Measurements from ENCODE around the gene TFF3.

TFF3 gene

DNA sequence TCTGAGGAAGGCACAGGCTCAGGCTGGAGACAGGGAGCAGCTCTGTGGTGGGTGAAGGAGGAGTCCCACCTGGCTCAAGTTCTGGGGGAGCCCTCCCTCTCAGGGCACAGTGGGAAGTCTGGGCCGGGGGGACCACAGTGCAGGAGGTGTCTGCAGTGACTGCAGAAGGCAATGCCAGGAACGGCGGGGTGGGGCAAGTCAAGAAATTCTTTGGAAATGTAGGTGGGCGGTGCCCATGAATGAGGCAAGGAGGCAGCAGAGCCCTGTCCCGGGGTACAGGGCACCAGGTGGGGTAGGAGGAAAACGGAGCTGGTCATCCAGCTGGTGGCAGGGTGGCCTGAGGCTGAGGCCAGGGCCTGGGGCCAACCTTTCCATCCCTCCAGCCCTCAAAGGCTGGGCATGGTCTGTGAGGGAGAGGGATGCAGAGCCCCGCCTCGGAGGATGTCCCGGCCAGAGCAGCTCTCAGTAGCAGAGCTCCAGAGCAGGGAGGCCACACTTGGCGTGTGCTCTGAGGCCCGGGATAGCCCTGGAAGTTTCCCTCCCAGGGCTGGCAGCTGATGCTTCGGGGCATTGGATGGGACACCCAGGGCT is 4.7 kb downstream of the TFF3 start:
- DNase-seq (ENCODE audit: low read depth), result no peak
- H3K4me3 ChIP-seq (ENCODE audit: low read depth, low read length), result no peak overlapping the region
- TF ChIP-seq, protein P1, sequence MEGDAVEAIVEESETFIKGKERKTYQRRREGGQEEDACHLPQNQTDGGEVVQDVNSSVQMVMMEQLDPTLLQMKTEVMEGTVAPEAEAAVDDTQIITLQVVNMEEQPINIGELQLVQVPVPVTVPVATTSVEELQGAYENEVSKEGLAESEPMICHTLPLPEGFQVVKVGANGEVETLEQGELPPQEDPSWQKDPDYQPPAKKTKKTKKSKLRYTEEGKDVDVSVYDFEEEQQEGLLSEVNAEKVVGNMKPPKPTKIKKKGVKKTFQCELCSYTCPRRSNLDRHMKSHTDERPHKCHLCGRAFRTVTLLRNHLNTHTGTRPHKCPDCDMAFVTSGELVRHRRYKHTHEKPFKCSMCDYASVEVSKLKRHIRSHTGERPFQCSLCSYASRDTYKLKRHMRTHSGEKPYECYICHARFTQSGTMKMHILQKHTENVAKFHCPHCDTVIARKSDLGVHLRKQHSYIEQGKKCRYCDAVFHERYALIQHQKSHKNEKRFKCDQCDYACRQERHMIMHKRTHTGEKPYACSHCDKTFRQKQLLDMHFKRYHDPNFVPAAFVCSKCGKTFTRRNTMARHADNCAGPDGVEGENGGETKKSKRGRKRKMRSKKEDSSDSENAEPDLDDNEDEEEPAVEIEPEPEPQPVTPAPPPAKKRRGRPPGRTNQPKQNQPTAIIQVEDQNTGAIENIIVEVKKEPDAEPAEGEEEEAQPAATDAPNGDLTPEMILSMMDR (IDR thresholded peaks at IDR 0.05; ENCODE audit: insufficient read depth, low read depth, low read length, missing control alignments), result no peak

DNA sequence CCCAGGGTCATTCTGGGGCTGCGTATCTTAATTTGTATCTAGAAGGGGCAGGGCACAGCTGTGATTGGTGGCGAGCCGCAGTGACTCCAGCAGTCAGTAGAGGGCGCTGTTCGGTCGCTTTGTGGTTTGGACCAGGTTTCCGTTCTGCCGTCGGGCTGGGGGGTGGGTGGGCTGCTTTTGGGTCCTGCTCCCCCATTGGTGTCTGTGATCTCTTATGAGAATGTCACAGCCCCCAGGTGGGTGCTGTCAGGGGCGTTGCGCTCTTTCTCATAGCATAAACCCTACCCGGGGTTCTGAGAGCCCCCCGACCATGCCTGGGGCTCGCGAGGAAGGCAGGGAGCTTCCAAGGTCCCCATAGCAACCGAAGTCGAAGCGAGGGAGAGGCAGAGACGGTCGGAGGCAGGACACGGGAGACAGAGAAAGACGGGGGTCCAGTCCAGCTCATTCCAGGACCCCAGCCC is 5.4 kb downstream of the TFF3 start:
- no peak overlapping the region for H3K4me3 ChIP-seq (ENCODE audit: low read depth, low read length)
- TF ChIP-seq, protein P1 (IDR thresholded peaks at IDR 0.05; ENCODE audit: insufficient read depth, low read depth, low read length, missing control alignments), result peak; percentile 83
- DNase-seq (ENCODE audit: low read depth), result peak; percentile 46

DNA sequence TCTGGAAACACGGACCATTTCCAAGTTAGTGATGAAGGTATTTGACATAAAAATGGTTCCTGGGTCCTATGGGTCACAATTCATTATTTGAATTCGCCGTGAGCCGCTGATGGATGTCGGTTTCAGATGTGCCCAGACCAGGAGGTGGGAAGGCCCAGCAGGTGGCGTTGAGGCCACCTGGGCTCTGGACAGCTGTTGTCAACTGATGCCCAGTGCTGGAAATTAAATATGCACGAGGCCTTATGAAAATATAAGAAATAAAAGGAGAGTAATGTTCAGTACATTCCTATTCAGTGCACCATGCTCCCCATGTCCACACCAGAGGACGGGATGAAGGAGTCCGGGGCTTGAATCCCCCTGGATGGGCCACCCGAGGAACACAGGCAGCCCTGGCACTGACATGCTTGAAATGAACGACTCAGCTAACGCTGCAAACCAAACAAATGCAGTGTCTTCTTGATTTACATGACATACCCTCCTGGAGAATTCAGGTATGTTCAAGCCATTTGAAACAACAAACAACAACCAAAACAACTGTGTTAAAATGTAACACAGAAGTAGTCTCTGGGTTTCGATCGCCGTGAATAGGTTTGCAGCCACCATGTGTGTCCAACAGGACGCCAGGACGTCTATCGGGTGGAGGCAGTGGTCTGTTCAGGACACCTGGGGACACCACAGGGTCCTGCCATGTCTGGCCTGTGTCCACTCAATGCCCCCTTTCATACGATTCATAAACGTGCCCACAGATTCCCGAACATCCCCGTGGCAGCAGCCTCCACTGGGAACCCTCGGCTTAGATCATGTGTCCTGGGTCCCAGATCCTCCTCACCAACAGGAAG is 6.1 kb downstream of the TFF3 start:
- TF ChIP-seq, protein P1 (IDR thresholded peaks at IDR 0.05; ENCODE audit: insufficient read depth, low read depth, low read length, missing control alignments), result no peak
- DNase-seq (ENCODE audit: low read depth), result no peak

DNA sequence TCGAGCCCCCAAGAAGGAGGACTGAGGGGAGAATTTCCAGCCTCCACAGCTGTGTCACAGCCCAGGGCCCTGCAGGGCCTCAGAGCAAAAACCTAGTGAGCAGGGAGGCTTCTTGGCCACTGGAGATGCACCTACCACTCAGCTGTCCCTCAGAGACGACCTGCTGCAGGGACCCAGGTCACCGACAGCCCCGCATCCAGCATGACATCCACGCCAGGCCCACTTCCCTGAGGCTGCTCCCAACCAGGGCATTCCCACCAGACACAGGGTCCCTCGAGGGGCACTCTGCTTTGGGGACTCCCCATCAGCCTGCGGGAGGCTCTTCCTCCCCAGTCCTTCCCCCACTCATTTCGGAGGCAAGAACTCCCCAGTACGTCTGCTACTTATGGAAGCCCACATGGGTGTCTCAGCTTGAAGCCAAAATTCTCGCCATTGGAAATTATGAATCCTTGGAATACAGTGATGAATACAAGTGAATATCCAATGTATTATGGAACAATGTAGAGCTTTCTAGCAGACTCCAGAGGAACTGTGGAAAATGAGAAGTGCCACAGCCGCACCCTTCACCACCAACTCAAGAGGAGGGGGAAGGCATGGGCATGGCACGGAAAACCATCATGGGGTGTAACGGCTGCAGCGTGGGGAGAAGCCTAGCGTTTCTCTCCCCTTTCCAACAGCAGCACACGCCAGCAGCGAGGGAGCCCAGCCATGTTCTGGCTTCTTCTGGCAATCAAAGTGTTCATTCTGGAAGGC is 6.9 kb downstream of the TFF3 start:
- DNase-seq (ENCODE audit: low read depth), result no peak
- TF ChIP-seq, protein P1 (IDR thresholded peaks at IDR 0.05; ENCODE audit: insufficient read depth, low read depth, low read length, missing control alignments), result no peak
- no peak overlapping the region for H3K4me3 ChIP-seq (ENCODE audit: low read depth, low read length)

More for the DNA sequence above, 6.1 kb downstream of the TFF3 start:
- H3K4me3 ChIP-seq (ENCODE audit: low read depth, low read length), result no peak overlapping the region

DNA sequence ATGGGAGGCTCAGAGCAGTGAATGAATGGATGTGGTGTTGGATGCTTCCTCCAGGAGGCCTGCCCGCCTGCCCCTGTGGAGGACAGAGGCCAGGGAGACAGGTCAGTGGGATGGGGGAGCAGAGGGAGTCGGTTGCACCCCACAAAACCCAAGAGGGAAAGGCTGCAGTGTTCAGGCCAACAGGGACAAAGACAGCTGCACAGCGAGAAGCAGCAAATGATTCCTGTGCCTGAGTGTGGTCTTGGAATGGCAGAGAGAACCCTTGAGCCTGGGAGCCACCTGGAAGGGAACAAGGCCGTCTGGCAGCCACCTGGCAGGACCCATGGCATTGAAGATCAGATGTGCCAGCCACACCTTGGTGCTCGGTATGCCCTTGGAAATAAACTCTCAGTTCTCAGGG is 8.1 kb downstream of the TFF3 start:
- no peak overlapping the region for H3K4me3 ChIP-seq (ENCODE audit: low read depth, low read length)
- no peak for DNase-seq (ENCODE audit: low read depth)
- TF ChIP-seq, protein P1 (IDR thresholded peaks at IDR 0.05; ENCODE audit: insufficient read depth, low read depth, low read length, missing control alignments), result no peak

DNA sequence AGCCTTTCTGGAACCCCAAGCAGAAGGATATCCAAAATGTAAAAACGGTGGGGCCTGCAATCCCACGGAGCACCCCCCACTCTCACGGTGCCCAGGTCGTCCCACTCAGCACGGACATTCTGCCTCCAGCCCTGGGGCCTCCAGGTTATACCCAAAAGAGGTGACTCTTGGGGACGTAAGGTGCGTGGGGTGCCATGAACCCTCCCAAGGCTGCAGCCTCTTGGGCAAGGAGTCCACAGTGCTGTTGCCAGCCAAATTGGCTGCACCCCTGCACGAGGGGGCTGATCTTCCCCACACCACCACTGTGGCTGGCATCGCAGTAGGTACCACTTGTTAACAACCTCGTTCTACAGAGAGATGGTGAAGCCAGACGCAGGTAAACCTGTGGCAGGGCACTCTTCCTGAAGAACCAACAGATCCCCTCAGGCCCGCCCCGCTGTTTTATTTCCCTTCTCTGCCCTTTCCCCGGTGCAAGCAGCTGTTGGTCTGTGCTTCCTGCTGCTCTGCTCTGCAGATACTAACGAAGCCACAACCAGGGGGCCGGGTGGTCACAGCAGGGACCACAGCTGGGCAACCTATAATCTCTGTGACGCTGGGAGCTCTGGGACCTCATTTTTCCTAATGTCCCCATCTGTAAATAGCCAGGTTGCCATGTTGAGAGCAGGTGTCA is 8.7 kb downstream of the TFF3 start:
- no peak overlapping the region for H3K4me3 ChIP-seq (ENCODE audit: low read depth, low read length)
- TF ChIP-seq, protein P1 (IDR thresholded peaks at IDR 0.05; ENCODE audit: insufficient read depth, low read depth, low read length, missing control alignments), result no peak
- DNase-seq (ENCODE audit: low read depth), result no peak
